Ishikawa (cell line): ENCODE results near the gene SFT2D3.

Source experiments
- CEBPB ChIP-seq: IDR thresholded peaks from 2 replicates; pipeline ENCODE4 v1.6.1; 2012
- CREB1 ChIP-seq: IDR thresholded peaks from 2 replicates; pipeline ENCODE4 v1.6.1; 2012; ENCODE audit warnings: low read depth
- EGR1 ChIP-seq: IDR thresholded peaks from 2 replicates; pipeline ENCODE4 v1.6.1; 2012
- EP300 ChIP-seq: IDR thresholded peaks from 2 replicates; pipeline ENCODE4 v1.6.1; 2012; ENCODE audit warnings: borderline replicate concordance
- FOXM1 ChIP-seq: IDR thresholded peaks from 2 replicates; pipeline ENCODE4 v1.6.1; 2012; ENCODE audit warnings: low read depth, borderline replicate concordance
- NFIC ChIP-seq: IDR thresholded peaks from 2 replicates; pipeline ENCODE4 v1.6.1; 2012
- RAD21 ChIP-seq: IDR thresholded peaks from 2 replicates; pipeline ENCODE4 v1.6.1; 2012; ENCODE audit warnings: low read depth
- REST ChIP-seq: IDR thresholded peaks from 2 replicates; pipeline ENCODE4 v1.6.1; 2012; ENCODE audit warnings: low read depth, mild to moderate bottlenecking
- TAF1 ChIP-seq: IDR thresholded peaks from 2 replicates; pipeline ENCODE4 v1.6.1; 2012; ENCODE audit warnings: low read depth, mild to moderate bottlenecking
- TCF12 ChIP-seq: IDR thresholded peaks from 2 replicates; pipeline ENCODE4 v1.6.1; 2012; ENCODE audit warnings: low read depth
- TEAD4 ChIP-seq: IDR thresholded peaks from 2 replicates; pipeline ENCODE4 v1.6.1; 2012
- USF1 ChIP-seq: IDR thresholded peaks from 2 replicates; pipeline ENCODE4 v1.6.1; 2012
- TF ChIP-seq, protein P1 (sequence below): IDR thresholded peaks from 2 replicates; pipeline ENCODE4 v1.6.1; 2012

SFT2D3 gene

GRCh38 chr2:127722807-127723206 lies 21.5 kb downstream of the SFT2D3 start:
- no peak for TF ChIP-seq USF1
- no peak for TF ChIP-seq TCF12
- no peak for TF ChIP-seq CEBPB

DNA sequence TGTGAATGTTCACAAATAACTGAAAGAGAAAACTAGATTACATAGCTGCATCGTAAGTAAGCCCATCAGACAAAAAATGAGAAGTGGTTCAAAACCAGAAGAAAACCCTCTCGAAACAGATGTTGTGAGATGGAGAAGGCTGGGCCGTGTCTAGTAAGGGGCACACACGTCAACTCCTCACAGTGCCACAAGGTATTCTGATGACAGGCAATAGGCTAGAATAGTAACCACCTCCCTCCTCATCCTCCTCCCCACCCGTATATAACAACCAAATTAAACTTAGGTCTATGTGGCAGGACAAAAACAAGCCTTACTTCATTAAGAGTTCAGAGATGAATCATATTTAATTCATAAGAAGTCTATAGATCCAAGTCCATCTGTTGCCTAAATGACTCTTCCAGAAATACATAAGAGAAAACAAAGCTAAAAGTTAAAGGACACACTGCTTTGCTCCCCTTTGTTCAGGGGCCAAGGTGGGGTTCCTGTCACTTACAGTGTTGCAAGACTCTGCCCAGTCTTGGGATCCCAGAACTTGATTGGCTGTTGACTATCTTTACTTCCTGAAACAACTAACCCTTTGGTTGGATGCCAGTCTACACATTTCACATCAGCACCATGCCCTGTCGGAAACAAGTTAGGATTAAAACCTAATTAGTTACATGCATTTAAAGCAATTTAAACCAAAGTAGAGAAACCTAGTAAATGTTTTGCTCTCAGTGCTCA lies 25.0 kb downstream of the SFT2D3 start:
- TF ChIP-seq REST (no peak), CEBPB (no peak), TAF1 (no peak), CREB1 (no peak), RAD21 (no peak), EGR1 (no peak)

DNA sequence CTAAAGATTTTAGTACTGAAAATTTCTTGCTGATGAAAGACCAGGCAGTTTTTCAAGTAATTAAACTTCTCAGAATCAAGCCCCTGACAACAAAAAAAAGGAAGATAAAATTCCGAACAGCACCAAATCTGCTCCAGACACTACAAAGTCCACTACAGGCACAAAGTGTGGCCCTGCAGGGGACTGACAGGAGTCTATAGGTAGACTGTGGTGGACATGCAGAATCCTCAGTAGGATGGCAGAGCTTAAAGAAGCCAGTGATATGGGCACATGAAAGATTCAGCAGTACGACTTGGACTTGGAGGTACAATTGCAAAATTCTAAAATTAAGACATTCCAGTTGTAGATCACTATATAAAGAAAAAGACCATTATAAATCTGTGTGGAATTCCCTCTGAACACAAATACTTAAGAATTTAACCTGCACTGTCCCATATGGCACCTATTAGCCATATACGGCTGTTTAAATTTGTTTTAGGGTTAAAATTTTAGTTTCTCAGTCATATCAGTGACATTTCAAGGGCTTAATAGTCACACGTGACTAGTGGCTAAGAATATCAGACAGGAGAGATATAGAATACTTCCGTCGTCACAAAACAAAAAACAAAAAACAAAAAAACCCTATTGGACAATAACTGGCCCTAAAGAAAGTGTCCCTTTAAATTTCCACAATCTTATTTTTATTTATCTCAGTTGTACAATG lies 32.0 kb downstream of the SFT2D3 start:
- no peak for TF ChIP-seq CREB1
- no peak for TF ChIP-seq FOXM1
- no peak for TF ChIP-seq REST
- no peak for TF ChIP-seq EP300

DNA sequence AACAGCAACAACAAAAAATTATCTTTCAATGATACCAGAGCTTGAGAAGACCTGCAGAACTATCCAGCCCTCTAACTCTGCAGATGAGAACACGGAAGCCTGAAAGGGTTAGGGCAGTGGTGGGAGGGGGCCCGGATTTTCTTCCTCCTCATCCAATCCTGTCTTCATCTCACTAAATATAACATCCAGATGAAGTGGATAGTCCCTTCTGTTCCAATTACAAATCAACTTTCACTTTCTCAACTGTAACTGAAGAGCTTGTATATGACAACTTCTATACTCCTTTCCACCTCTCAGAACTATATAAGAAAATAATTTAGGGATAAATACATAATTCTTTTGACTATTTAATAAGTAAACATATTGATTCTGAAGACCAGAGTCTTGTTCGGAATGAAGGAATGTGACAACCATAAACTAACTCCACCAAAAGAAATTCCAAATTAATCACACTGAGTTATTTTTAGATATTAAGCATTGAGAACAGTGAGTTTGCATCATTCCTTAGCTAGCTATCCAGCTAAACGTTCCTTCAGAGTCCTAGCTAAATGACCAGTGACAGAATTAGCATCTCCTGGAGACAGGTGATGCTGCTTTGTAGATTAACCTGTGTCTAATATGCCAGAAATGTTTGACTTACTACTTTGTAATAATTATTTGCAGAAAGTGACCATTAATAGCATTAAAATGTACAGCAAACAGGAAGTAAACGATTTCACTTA lies 32.7 kb downstream of the SFT2D3 start:
- no peak for TF ChIP-seq TCF12
- TF ChIP-seq TAF1: no peak
- TF ChIP-seq CEBPB: no peak
- TF ChIP-seq FOXM1: no peak
- no peak for TF ChIP-seq USF1
- TF ChIP-seq NFIC: no peak
- TF ChIP-seq CREB1: no peak
- TF ChIP-seq REST: no peak

GRCh38 chr2:127735044-127735443 lies 33.7 kb downstream of the SFT2D3 start:
- TF ChIP-seq FOXM1 (no peak), EP300 (no peak), TCF12 (no peak), USF1 (no peak), REST (no peak), TEAD4 (no peak), EGR1 (no peak), CEBPB (no peak), TAF1 (no peak), RAD21 (no peak)
- TF ChIP-seq, protein P1, sequence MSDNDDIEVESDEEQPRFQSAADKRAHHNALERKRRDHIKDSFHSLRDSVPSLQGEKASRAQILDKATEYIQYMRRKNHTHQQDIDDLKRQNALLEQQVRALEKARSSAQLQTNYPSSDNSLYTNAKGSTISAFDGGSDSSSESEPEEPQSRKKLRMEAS: no peak
